Measurements from ENCODE around the gene HIKESHI.
"Not testable (repeated sequence)": the region's sequence is repeated elsewhere in the genome, so short reads cannot be mapped to it uniquely, and the experiment has no call there.

The HIKESHI gene

DNA sequence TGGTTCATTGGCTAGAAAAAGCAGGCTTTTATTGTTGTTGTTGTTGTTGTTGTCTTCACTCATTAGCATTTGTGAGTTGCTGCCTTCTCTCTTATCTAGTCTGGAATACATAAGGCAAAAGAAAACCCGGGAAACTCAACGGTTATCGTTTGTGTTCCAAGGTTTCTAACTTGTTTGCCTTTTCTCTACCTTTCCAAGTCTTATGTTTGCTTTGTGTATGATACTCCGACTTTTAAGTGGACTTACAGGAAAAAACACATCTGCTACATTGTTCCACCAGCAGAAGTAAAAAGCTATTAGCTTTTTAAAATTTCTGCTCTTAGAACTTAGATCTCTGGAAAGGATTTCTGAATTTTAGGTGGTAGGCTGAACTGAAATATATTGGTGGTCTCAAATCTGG is 27.0 kb upstream of the HIKESHI start:
- no peak overlapping the region for H3K4me3 ChIP-seq (ENCODE audit: low read length)
- no peaks in the 10 kb centered on the region for H3K9me3 ChIP-seq (ENCODE audit: control insufficient read depth, insufficient read depth, low read length)
- no peaks in the 10 kb centered on the region; the same call in 1 of the 2 replicates for H3K36me3 ChIP-seq (ENCODE audit: control insufficient read depth, insufficient read depth, low read length)
- H3K4me1 ChIP-seq (ENCODE audit: control insufficient read depth, insufficient read depth, low read length) = peaks cover 1% of the 10 kb centered on the region; the same call in 1 of the 2 replicates
- DNase-seq (ENCODE audit: low read depth, low spot score) = no peak
- no peaks in the 10 kb centered on the region for H3K27me3 ChIP-seq (ENCODE audit: control insufficient read depth, insufficient read depth, low read length)
- H3K27ac ChIP-seq (ENCODE audit: low read length) = no peak overlapping the region
- no CpG with 5 or more reads among the region's 4 CpGs for WGBS (ENCODE audit: insufficient coverage, insufficient read length)

DNA sequence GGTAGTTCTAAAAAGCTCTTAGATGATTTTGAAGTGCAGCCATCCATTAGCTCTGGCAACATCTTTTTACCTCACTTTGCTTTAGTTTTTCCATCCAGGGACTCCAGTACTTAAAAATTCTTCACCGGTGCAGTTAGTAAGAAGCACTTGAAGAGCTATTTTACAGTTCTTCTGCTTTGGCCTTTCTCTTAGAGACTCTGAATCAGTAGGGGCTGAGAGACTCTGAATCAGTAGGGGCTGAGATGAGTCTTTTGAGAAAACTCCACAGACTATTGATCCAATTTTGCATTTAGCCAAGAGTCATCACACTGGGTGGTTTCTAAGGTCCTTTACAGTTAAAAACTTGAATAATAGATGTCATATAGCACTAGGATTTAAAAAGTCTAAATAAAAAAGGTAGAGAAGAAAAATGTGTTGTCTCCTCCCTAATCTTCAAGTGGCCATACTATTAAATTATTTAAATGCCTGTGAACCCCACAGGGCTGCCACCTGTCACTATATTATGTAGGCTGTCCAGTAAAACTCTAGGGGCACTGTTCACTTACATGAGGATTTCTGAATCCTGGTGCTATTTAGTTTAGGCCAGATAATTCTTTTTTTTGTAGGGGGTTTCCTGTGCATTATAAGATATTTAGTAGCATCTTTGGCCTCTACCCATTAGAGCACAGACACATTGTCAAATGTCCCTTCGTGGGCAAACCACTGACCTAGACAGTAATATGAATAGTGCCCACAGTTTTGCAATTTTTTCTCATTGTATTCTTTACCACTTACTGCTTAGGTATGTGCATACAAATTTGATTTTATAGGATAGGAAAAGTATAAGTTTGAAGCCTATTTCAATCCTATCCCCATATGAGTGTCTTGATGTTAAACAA is 26.3 kb upstream of the HIKESHI start:
- Histone ChIP-seq H3K4me3 (ENCODE audit: low read length) (no peak overlapping the region), H3K36me3 (ENCODE audit: control insufficient read depth, insufficient read depth, low read length) (no peaks in the 10 kb centered on the region; the same call in 1 of the 2 replicates), H3K4me1 (ENCODE audit: control insufficient read depth, insufficient read depth, low read length) (peaks cover 1% of the 10 kb centered on the region; the same call in 1 of the 2 replicates), H3K9me3 (ENCODE audit: control insufficient read depth, insufficient read depth, low read length) (no peaks in the 10 kb centered on the region), H3K27me3 (ENCODE audit: control insufficient read depth, insufficient read depth, low read length) (no peaks in the 10 kb centered on the region), H3K27ac (ENCODE audit: low read length) (no peak overlapping the region)
- DNase-seq (ENCODE audit: low read depth, low spot score) = no peak
- WGBS (ENCODE audit: insufficient coverage, insufficient read length) = no CpG with 5 or more reads among the region's 2 CpGs

DNA sequence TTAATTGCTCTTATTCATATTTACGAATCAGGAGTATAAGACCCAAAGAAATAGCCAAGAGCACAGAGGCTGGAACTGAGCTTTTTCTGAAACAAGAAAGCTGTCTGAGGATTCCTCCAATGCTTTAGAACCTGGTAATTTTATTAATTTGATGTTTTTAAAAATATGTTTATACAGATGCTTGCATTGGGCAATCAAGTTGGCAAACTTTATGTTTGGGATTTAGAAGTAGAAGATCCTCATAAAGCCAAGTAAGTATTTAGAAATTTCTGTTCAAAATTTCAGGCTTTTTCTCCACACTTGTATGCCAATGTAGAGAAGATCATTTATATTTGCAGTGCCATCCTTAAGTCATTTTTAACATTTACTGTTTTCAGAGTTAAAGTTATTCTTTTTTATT is 24.3 kb upstream of the HIKESHI start:
- WGBS (ENCODE audit: insufficient coverage, insufficient read length) = no CpG with 5 or more reads among the region's 1 CpG
- no peak for DNase-seq (ENCODE audit: low read depth, low spot score)

DNA sequence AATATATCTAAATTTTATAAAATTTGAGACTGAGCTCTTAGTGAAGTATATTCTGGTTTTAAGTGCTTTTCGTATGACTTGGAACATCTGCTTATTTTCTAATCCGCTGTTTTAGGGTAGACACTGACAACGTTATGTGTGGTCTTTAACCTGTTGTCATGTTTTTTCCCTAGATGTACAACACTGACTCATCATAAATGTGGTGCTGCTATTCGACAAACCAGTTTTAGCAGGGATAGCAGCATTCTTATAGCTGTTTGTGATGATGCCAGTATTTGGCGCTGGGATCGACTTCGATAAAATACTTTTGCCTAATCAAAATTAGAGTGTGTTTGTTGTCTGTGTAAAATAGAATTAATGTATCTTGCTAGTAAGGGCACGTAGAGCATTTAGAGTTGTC is 23.8 kb upstream of the HIKESHI start:
- Histone ChIP-seq H3K9me3 (ENCODE audit: control insufficient read depth, insufficient read depth, low read length) (no peaks in the 10 kb centered on the region), H3K4me3 (ENCODE audit: low read length) (no peak overlapping the region), H3K36me3 (ENCODE audit: control insufficient read depth, insufficient read depth, low read length) (no peaks in the 10 kb centered on the region; the same call in 1 of the 2 replicates), H3K27ac (ENCODE audit: low read length) (no peak overlapping the region), H3K27me3 (ENCODE audit: control insufficient read depth, insufficient read depth, low read length) (no peaks in the 10 kb centered on the region), H3K4me1 (ENCODE audit: control insufficient read depth, insufficient read depth, low read length) (peaks cover 1% of the 10 kb centered on the region; the same call in 1 of the 2 replicates)
- no CpG with 5 or more reads among the region's 8 CpGs for WGBS (ENCODE audit: insufficient coverage, insufficient read length)
- no peak for DNase-seq (ENCODE audit: low read depth, low spot score)

More for the DNA sequence above, 24.3 kb upstream of the HIKESHI start:
- H3K27ac ChIP-seq (ENCODE audit: low read length) = no peak overlapping the region
- no peak overlapping the region for H3K4me3 ChIP-seq (ENCODE audit: low read length)
- H3K9me3 ChIP-seq (ENCODE audit: control insufficient read depth, insufficient read depth, low read length) = no peaks in the 10 kb centered on the region
- no peaks in the 10 kb centered on the region; the same call in 1 of the 2 replicates for H3K36me3 ChIP-seq (ENCODE audit: control insufficient read depth, insufficient read depth, low read length)
- H3K27me3 ChIP-seq (ENCODE audit: control insufficient read depth, insufficient read depth, low read length) = no peaks in the 10 kb centered on the region
- peaks cover 1% of the 10 kb centered on the region; the same call in 1 of the 2 replicates for H3K4me1 ChIP-seq (ENCODE audit: control insufficient read depth, insufficient read depth, low read length)

DNA sequence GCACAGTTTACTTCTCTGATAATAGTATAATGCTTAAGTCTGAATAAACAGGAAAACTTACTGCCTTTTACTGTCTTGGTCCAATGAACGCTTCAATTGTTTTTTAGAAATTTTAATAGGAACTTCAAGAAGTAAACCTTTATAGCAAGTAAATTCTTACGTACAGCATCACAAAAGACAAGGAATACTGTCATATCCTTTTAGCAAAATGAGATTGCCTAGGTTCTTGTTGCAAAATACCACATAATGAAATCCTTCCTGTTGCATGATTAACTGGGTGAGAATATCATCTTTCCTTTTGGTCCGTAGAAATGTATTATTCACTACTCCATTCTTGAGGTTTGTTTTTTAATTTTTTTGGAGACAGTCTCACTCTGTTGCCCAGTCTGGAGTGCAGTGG is 22.3 kb upstream of the HIKESHI start:
- DNase-seq (ENCODE audit: low read depth, low spot score) = no peak
- Histone ChIP-seq H3K27ac (ENCODE audit: low read length) (no peak overlapping the region), H3K27me3 (ENCODE audit: control insufficient read depth, insufficient read depth, low read length) (no peaks in the 10 kb centered on the region), H3K4me3 (ENCODE audit: low read length) (no peak overlapping the region), H3K36me3 (ENCODE audit: control insufficient read depth, insufficient read depth, low read length) (no peaks in the 10 kb centered on the region; the same call in 1 of the 2 replicates), H3K4me1 (ENCODE audit: control insufficient read depth, insufficient read depth, low read length) (no peaks in the 10 kb centered on the region), H3K9me3 (ENCODE audit: control insufficient read depth, insufficient read depth, low read length) (no peaks in the 10 kb centered on the region)
- WGBS (ENCODE audit: insufficient coverage, insufficient read length) = no CpG with 5 or more reads among the region's 3 CpGs

DNA sequence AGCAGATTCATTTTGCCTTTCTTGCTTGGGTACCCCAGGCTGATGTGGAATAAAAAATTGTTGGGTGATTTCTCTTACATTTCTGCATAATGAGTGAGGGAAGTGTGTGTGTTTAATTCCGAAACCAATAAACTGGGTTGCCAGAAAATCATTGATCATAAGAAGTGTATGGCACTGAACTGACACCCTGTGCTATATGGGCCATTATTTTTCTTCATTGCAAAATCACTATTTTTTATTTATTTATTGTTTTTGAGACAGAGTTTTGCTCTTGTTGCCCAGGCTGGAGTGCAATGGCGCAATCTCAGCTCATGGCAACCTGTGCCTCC is 14.6 kb upstream of the HIKESHI start:
- no peaks in the 10 kb centered on the region for H3K36me3 ChIP-seq (ENCODE audit: control insufficient read depth, insufficient read depth, low read length)
- no peak overlapping the region for H3K27ac ChIP-seq (ENCODE audit: low read length)
- no peak overlapping the region for H3K4me3 ChIP-seq (ENCODE audit: low read length)
- DNase-seq (ENCODE audit: low read depth, low spot score) = no peak
- no peaks in the 10 kb centered on the region for H3K4me1 ChIP-seq (ENCODE audit: control insufficient read depth, insufficient read depth, low read length)
- no CpG with 5 or more reads among the region's 2 CpGs for WGBS (ENCODE audit: insufficient coverage, insufficient read length)
- no peaks in the 10 kb centered on the region for H3K27me3 ChIP-seq (ENCODE audit: control insufficient read depth, insufficient read depth, low read length)
- H3K9me3 ChIP-seq (ENCODE audit: control insufficient read depth, insufficient read depth, low read length) = no peaks in the 10 kb centered on the region

DNA sequence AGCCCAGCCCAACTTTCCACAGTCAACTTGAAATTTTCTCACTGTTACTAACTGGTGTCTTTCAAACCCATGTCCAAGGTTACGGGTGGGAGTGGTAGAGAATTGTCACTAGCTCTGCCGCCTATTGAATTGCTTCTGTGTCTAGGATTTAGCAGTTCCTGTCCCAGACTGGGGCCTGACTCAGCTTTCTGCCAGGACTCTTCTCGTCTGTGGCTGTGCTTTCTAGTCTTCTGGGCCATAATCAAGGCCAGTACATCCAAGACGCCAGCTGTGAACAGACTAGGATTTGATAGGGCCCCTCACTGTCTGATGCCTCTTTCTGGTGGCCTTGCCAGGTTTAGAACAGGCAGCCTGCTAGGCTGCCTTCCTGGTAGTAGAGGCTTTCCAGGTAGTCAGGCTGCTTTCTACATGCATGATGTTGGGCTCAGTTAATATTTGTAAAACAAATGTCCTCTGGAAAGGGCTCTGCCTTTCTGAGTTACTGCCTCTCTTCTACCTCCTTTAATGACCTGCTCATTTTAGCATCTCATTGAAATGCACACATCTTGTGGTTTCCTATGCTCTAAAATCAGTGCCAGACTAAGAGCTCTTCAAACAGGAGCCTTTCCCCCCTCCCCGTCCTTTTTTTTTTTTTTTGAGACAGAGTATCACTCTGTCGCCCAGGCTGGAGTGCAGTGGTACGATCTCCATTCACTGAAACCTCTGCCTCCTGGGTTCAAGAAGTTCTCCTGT is 13.1 kb upstream of the HIKESHI start:
- Histone ChIP-seq H3K27ac (ENCODE audit: low read length) (no peak overlapping the region), H3K9me3 (ENCODE audit: control insufficient read depth, insufficient read depth, low read length) (no peaks in the 10 kb centered on the region), H3K4me3 (ENCODE audit: low read length) (no peak overlapping the region), H3K4me1 (ENCODE audit: control insufficient read depth, insufficient read depth, low read length) (no peaks in the 10 kb centered on the region), H3K27me3 (ENCODE audit: control insufficient read depth, insufficient read depth, low read length) (no peaks in the 10 kb centered on the region), H3K36me3 (ENCODE audit: control insufficient read depth, insufficient read depth, low read length) (no peaks in the 10 kb centered on the region)
- no CpG with 5 or more reads among the region's 7 CpGs for WGBS (ENCODE audit: insufficient coverage, insufficient read length)
- DNase-seq (ENCODE audit: low read depth, low spot score) = no peak

DNA sequence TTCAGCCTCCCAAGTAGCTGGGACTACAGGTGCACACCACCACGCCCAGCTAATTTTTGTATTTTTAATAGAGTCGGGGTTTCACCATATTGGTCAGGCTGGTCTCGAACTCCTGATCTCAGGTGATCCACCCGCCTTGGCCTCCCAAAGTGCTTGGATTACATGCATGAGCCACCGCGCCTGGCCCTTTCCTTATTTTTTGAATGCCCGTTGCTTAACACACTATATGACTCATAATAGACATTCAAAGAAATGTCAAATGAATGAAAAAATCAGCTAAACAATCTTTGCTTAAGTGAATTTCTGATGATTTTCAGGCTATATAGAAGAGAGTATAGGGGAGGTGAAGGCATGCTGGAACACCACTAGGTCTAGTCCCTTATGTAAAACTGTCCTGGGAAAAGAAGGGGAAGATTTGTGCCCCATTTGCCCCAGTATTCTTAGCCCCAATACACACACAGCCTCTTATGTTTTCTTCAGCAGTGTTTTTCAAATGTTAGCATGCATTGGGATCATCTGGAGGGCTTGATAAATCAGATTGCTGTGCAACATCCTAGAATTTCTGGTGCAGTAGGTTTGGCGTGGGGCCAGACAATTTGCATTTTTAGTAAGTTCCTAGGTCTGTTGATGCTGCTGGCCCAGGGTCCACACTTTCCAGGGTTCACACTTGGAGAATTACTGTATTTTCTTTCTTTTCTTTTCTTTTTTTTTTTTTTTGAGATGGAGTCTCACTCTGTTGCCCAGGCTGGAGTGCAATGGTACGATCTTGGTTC is 12.3 kb upstream of the HIKESHI start:
- H3K4me1 ChIP-seq (ENCODE audit: control insufficient read depth, insufficient read depth, low read length); H3K4me3 ChIP-seq (ENCODE audit: low read length); H3K27ac ChIP-seq (ENCODE audit: low read length); H3K27me3 ChIP-seq (ENCODE audit: control insufficient read depth, insufficient read depth, low read length); H3K9me3 ChIP-seq (ENCODE audit: control insufficient read depth, insufficient read depth, low read length); H3K36me3 ChIP-seq (ENCODE audit: control insufficient read depth, insufficient read depth, low read length); DNase-seq (ENCODE audit: low read depth, low spot score): not testable (repeated sequence)
- WGBS (ENCODE audit: insufficient coverage, insufficient read length) = no CpG with 5 or more reads among the region's 9 CpGs

DNA sequence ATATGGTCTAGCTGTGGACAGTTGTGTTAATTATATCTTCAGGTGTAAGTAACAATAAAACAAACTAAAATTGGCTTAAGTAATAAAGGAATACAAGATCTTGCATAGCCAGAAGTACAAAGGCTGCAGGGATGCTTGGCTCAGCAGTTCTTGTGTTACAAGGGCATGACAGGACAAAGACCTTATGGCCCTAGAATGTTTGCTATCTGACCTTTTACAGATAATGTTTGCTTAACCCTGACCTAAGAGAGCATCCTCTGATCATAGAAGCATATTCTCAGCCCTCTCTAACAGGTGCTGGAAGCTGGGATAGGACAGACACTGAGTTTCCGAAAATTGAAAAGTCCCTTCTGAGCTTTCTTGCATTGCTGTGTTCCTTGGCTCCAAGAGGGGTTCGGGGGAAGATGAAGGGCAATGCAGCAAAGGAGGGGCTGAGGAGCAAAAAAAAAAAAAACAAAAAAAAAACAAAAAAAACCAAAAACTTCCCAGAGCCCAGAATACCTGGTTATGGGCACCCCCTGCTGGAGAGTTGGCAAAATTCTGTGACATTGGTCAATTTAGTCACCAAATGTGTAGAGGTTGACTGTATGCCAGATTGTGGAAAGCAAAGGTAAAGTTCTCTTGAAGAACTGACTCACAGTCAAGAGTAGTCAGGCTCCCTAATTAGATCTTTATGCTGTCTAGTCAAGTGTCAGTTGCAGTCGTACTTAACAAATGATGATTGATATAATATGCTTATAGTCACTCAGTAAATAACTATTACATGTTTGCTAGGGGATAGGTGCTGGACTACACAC is 10.4 kb upstream of the HIKESHI start:
- no peaks in the 10 kb centered on the region for H3K4me1 ChIP-seq (ENCODE audit: control insufficient read depth, insufficient read depth, low read length)
- H3K36me3 ChIP-seq (ENCODE audit: control insufficient read depth, insufficient read depth, low read length) = no peaks in the 10 kb centered on the region
- H3K4me3 ChIP-seq (ENCODE audit: low read length) = no peak overlapping the region
- WGBS (ENCODE audit: insufficient coverage, insufficient read length) = no CpG with 5 or more reads among the region's 3 CpGs
- H3K27ac ChIP-seq (ENCODE audit: low read length) = no peak overlapping the region
- peak; percentile 35 for DNase-seq (ENCODE audit: low read depth, low spot score)
- no peaks in the 10 kb centered on the region for H3K27me3 ChIP-seq (ENCODE audit: control insufficient read depth, insufficient read depth, low read length)
- H3K9me3 ChIP-seq (ENCODE audit: control insufficient read depth, insufficient read depth, low read length) = no peaks in the 10 kb centered on the region
